GM18502 (cell line): ENCODE results near the gene TMCC1.
"Not testable (repeated sequence)": the region's sequence is repeated elsewhere in the genome, so short reads cannot be mapped to it uniquely, and the experiment has no call there.

Source experiments
- ATAC-seq: cut with Tn5 transposase; IDR thresholded peaks from one replicate; pipeline ENCODE4 v1.9.1; 2021; ENCODE audit warnings: mild to moderate bottlenecking; ENCODE audit not compliant: unreplicated experiment, poor library complexity

The TMCC1 gene

DNA sequence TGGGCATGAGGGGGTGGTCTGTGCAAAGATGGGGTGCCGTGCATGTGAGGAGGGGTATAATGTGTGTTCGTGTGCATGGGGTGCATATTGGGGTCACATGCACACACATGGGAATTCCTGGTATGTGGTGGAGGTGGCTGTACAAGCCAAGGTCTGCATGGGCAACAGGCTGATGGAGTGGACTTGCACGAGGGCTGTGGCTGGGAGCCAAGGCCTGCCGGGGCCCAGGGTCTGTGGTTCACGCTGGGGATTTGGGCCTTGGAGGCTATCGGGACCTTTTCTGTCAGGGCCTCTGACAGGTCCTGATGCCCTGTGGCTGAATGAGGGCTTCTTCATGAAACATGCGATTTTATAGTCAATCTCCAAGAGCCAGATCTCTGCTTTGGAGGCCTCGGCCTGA lies 277.2 kb downstream of the TMCC1 start:
- ATAC-seq = no peak

GRCh38 chr3:129615751-129616281 lies 277.7 kb downstream of the TMCC1 start:
- no peak for ATAC-seq

GRCh38 chr3:129614927-129615363 lies 278.6 kb downstream of the TMCC1 start:
- ATAC-seq = no peak

- no peak for ATAC-seq
These were observed 279.1 kb downstream of the TMCC1 start for GRCh38 chr3:129614435-129614834.

- ATAC-seq = no peak
These were observed 280.2 kb downstream of the TMCC1 start for GRCh38 chr3:129613367-129613740.

- no peak for ATAC-seq
These were observed 280.8 kb downstream of the TMCC1 start for GRCh38 chr3:129612534-129613366.

- no peak for ATAC-seq
These were observed 281.5 kb downstream of the TMCC1 start for GRCh38 chr3:129611812-129612533.

GRCh38 chr3:129611446-129611800 lies 282.1 kb downstream of the TMCC1 start:
- ATAC-seq = no peak

DNA sequence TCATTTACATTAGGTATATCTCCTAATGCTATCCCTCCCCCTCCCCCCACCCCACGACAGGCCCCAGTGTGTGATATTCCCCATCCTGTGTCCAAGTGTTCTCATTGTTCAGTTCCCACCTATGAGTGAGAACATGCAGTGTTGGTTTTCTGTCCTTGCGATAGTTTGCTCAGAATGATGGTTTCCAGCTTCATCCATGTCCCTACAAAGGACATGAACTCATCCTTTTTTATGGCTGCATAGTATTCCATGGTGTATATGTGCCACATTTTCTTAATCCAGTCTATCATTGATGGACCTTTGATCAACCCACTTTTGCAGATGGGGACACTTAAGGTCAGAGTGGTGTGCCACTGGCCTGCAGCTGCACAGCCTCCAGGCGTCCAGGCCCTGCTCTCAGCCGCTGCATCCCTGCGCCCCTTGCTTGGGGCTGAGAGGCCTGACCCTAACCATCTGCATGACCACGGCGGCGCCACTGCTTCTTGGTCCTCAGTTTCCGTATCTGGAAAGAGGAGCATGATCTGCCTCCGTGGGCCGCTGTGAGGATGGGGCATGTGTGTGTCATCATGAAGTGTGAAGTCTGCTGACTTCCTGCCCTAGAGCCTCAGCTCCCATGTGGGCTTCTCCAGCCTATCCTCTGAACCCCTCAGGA lies 282.6 kb downstream of the TMCC1 start:
- not testable (repeated sequence) for ATAC-seq

GRCh38 chr3:129610276-129610675 lies 283.2 kb downstream of the TMCC1 start:
- no peak for ATAC-seq

DNA sequence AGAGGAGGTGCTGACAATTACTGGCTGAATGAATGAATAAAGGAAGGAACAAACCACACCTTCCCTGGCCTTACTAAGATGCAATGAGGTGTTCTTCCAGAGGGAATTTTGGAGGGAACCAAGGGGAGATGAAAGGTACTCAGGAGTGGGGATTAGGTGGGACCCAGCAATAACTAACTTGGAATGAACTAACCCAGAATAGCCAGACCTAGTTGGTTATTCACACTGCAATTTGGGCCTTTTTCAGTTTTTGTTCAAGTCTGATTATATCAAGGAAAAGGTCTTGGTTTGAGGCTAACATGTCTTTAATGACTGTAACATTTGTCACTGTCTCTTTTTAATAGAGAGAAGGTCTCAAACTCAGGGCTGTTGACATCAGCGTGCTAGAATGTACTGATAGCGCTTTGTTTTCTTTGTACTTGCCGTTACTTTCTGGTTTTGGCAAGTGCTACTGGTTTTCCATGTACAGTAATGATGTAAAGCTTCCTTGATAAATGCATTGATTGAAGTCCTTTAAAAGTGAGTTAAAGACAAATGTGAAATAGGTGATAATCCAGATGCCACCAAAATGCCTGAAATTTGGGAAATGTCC lies 283.8 kb downstream of the TMCC1 start:
- no peak for ATAC-seq

GRCh38 chr3:129608936-129609590 lies 284.4 kb downstream of the TMCC1 start:
- no peak for ATAC-seq

DNA sequence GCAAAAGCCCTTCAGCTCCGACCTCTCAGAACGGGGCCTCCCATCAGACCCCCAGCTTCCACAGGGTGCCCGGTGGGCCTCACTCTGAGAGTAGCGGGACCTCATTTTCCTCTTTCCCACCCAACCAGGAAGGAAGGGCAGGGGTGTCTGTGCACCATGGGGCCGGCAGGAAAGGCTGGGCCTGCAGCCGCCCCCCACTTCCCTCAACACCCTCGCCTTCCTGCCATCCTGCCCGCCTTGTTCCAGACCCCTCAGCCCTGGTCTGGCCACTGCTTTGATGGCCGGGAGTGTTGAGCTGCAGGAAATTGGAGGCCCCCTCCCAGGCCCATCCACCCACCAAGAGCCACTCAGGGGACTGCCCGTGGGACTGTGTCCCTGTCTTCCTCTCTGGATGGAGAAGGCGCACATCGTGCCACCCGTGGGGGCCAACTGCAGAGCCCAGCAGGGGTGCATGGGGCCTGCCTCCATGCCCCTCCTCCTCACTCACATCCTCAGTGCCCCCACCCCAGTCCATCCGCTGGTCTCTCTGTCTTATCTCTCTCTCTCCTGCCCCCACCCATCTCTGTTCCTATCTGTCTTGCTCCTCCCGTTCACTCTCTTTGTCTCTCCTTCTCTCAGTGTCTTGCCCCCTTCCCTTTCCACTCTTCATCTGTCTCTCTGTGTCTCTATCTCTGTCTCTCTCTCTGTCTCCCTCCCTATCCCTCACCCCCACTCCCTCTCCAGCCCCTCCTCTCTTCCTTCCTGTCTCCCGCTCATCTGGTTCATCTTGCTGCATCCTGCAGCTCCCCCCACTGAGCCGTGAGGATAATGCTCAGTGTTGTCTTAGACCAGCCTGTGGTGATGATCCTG lies 285.2 kb downstream of the TMCC1 start:
- ATAC-seq = no peak

GRCh38 chr3:129607391-129608068 lies 286.0 kb downstream of the TMCC1 start:
- no peak for ATAC-seq

DNA sequence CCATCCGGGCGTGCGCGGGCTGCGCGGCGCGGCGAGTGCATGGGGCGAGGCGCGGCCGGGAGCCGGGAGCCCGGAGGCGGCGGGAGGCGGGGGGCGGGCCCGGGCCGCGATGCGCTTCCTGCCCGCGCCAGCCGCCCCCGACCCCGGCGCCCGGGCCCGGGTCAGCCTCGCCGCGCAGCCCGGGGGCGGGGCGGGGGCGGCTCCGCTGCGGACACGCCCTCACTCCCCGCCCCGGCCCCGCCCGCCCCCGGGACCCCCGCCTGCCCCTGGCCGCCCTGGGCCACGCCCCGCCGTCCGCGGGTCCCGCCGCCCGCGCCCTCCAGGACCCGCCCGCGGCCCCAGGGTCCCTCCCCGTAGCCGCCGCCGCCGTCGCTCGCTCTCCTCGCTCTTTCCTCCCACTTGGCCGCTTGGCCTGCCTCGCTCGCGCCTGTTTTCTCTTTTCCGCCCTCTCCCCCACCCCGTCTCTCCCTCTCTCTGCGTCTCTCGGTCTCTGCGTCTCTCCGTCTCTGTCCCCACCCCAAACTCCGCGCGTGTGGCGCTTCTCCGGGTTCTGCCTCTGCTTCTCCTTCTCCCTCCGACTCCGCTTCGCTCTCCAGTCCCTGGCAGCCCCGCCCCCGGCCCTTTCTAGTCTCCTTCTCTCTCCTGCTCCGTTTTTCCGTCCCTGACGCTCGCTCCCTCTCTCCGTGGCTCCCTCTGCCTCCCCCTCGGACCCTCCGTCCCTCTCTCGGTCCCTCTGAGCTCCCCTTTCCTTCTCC lies 286.7 kb downstream of the TMCC1 start, which contains the start of gene PLXND1:
TSS of gene PLXND1 (minus strand) at position 41 of the 755 bp plus-strand sequence. CDS start at position 4, 37 bp downstream.
- no peak for ATAC-seq

DNA sequence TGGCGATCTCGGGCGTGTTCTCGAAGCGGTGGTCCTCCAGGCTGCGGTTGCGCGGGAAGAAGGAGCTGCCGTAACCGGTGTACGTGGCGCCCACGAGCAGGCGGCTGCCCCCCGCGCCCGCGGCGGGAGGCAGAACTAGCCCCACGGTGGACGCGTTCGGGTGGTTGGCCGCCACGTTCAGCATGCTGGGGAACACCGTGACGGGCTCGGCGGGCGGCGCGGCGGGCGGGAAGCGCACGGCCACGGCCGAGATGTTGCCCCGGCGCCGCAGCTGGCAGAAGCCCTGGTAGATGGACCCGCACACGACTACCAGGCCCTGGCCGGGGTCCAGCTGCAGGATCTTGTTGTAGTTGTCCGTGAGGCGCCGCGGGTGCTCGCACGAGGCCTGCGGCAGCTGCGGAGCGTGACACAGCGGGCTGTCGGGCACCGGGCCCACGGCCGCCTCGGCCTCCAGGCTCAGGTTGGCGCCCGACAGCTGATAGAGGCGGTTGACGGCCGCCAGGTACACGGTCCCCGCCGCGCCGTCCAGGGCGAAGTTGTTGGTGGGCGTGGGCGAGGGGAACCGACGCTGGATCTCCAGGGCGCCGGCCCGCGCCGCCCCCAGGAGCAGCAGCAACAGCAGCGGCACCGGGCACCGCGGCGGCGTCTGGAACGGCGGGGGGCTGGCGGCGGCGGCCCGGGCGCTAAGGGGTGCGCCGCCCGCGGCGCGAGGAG lies 287.4 kb downstream of the TMCC1 start:
- ATAC-seq = no peak

DNA sequence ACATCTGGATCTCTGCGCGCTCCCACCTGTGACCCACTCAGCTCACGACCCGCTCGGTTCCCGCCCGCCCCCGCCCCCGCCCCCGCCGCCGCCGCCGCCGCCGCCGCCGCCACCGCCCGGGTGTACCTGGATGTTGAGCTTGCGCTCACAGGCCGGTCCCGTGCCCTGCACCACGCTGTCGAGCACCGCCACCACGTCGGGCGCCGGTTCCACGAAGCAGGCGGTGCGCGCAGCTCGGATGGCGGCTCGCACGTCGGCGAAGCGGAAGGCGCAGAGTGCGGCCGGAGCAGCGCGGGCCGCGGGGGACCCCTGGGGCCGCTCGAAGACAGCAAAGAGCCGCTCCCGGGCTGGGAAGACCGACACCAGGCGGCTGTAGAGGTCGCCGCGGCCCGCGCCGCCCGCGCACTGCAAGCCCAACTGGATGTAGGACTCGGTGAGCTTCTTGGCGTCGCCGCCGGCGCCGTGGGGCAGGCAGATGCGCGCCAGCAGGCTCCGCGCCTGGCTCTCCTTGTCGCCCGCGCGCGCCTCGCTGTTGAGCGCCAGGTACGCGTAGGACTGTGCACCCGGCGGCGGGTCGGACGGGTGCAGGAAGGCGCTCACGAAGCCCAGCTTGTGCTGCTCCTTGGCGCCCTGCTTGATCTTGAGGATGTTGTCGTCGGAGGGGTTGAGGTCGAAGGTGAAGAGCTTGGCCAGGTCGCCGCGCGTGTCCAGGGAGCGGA lies 288.1 kb downstream of the TMCC1 start:
- no peak for ATAC-seq
